Stimulated activated naive CD4-positive, alpha-beta T cell treated with Interleukin-2 at 50 U/mL for 16 hours (primary cell): ENCODE measurements around the gene GID8.

Source experiments
- DNase-seq: peaks from one replicate; lab custom pipeline; 2025; lab: John Stamatoyannopoulos, UW

GID8 gene

GRCh38 chr20:62943396-62943795 lies 5.4 kb downstream of the GID8 start:
- no peak for DNase-seq

GRCh38 chr20:62944184-62944583 lies 6.2 kb downstream of the GID8 start:
- no peak for DNase-seq

- DNase-seq = no peak
These were observed 6.8 kb downstream of the GID8 start for GRCh38 chr20:62944746-62945145.

GRCh38 chr20:62945771-62946339 lies 7.9 kb downstream of the GID8 start:
- no peak for DNase-seq

- no peak for DNase-seq
These were observed 9.0 kb downstream of the GID8 start for GRCh38 chr20:62946918-62947317.

- DNase-seq = no peak
These were observed 9.8 kb downstream of the GID8 start for GRCh38 chr20:62947532-62948300.

- no peak for DNase-seq
These were observed 11.3 kb downstream of the GID8 start for GRCh38 chr20:62949153-62949821.

GRCh38 chr20:62949962-62950361 lies 12.0 kb downstream of the GID8 start:
- no peak for DNase-seq

- no peak for DNase-seq
These were observed 12.8 kb downstream of the GID8 start for GRCh38 chr20:62950741-62951140.

GRCh38 chr20:62951143-62951895 lies 13.4 kb downstream of the GID8 start:
- DNase-seq = no peak

- no peak for DNase-seq
These were observed 14.0 kb downstream of the GID8 start for GRCh38 chr20:62951896-62952372.

- no peak for DNase-seq
These were observed 14.5 kb downstream of the GID8 start, which contains the start of gene SLC17A9 for GRCh38 chr20:62952373-62952967. SLC17A9 (plus strand) TSS chr20:62952709; CDS start chr20:62952831, 122 bp downstream.

GRCh38 chr20:62952968-62953838 lies 15.3 kb downstream of the GID8 start:
- no peak for DNase-seq

- DNase-seq = peak; percentile 54
These were observed 16.1 kb downstream of the GID8 start for GRCh38 chr20:62953839-62954703.

- DNase-seq = no peak
These were observed 17.8 kb downstream of the GID8 start for GRCh38 chr20:62955519-62956386.

- DNase-seq = no peak
These were observed 18.6 kb downstream of the GID8 start for GRCh38 chr20:62956387-62957135.

GRCh38 chr20:62957136-62958117 lies 19.5 kb downstream of the GID8 start:
- DNase-seq = no peak
